Measurements from ENCODE around the gene ZNF76.
"Not testable (repeated sequence)": the region's sequence is repeated elsewhere in the genome, so short reads cannot be mapped to it uniquely, and the experiment has no call there.

Gene ZNF76

DNA sequence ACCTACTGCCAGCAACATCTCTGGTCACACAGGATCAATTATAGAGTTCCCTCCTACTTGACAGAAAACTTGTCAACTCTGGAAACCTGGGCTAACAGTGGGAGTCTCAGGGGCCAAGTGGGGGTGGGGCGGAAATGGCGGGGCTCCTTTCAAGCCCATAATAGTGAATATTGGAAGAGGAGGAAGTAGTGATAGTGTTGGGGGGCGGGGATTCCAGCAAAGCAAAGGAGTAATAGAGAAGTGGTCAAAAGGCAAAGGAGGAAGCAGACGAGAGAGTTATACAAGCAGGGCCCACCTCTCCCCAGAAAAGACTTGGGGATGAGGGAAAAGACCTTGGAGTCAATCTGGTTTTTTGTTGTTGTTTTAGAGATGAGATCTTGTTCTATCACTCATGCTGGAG lies 40.1 kb downstream of the ZNF76 start:
- no peak for DNase-seq

DNA sequence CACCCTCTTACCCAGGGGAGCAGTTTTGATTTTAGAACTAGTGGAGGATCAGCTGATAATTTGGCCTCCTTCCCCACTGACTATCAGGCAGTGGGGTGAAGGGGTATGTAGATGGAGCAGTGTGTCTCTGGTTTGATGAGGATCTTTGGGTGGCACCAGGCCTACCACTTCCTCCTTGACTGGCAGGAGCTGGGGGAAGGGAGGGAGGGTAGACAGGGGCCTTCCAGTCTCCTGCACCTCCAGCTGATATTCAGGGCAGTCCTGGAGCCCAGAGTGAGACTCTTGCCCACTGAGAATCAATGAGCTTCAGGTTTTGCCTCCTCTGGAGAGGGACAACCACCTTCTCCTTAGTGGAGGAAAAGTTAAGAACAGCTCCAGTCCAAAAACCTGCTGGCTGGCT lies 41.3 kb downstream of the ZNF76 start:
- DNase-seq: no peak

DNA sequence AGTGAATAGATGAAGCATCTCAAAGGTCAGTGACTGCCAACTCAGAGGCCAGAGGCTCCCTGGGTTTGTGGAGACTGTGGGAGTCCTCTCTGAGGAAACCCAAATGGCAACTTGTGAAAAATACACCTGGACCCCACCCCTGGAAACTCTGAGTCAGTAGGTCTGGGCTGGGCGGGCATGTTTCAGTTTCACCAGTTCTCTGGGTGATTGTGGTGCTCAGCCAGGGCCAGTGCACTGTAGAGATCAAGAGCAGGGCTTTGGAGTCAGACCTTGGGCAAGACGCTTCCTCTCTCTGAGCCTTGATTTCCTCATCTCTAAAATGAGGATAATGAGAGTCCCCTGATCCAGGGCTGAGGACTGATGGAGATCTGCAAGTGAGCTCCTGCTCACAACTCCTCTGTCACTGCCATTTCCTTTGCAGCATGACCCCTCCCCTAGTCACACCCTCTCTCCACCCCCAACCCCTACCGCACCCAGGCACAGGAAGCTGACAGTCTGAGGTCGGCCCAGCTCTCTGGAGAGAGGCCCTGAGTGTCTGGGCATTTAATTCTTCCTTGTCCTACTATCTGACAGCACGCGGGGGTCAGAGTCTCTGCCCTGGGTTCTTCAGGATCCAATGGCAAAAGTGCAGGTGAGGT lies 43.2 kb downstream of the ZNF76 start:
- no peak for DNase-seq

DNA sequence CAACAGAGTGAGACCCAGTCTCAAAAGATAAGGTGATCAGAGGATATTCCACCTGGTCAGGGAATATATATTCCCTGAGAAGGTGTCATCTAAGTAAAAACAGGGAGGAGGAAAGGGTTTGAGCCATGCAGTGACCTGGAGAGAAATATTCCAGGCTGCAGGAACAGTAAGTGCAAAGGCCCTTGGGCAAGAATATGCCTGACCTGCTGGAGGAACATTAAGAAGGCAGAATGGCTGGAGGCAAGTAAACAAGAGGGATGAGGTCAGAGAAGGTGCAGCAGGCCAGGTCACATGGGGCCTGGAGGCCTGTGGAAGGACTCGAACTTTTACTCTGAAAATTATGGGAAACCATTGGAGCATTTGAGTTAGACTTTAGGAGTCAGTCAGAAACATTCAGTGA lies 44.8 kb downstream of the ZNF76 start:
- DNase-seq: no peak

DNA sequence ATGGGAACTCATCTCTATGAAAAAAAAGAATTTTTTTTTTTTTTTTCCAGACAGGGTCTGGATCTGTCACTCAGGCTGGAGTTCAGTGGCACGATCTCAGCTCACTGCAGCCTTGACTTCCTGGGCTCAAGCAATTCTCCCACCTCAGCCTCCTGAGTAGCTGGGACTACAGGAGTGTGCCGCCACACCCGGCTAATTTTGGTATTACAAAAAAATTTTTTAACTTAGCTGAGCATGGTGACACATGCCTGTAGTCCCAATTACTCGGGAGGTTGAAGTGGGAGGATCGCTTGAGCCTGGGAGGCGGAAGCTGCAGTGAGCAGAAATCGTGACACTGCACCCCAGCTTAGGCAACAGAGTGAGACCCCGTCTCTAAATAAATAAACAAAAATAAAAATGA lies 45.6 kb downstream of the ZNF76 start:
- DNase-seq: no peak

DNA sequence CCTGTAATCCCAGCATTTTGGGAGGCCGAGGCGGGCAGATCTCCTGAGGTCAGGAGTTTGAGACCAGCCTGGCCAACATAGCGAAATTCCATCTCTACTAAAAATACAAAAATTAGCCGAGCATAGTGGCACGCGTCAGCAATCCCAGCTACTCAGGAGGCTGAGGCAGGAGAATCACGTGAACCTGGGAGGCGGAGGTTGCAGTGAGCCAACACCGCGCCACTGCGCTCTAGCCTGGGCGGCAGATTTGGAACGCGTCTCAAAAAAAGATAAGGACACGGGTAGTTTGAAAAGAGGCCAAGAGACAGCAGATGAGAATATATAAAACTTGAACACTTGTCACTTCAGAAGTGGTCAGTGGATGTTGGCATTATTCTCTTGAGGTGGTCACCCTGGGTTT lies 47.6 kb downstream of the ZNF76 start:
- not testable (repeated sequence) for DNase-seq

DNA sequence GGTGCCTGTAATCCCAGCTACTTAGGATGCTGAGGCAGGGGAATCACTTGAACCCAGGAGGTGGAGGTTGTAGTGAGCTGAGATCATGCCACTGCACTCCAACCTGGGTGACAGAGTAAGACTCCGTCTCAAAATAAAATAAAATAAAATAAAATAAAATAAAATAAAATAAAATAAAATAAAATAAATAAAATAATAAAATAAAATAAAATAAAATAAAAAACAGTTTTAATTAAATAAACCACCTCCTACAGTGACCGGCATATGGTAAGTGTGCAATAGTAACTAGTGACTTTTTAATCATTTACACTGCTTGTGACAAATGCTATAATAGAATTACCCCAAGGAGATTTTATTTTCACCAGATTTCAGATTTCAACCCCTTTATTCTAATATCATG lies 49.0 kb downstream of the ZNF76 start:
- not testable (repeated sequence) for DNase-seq

DNA sequence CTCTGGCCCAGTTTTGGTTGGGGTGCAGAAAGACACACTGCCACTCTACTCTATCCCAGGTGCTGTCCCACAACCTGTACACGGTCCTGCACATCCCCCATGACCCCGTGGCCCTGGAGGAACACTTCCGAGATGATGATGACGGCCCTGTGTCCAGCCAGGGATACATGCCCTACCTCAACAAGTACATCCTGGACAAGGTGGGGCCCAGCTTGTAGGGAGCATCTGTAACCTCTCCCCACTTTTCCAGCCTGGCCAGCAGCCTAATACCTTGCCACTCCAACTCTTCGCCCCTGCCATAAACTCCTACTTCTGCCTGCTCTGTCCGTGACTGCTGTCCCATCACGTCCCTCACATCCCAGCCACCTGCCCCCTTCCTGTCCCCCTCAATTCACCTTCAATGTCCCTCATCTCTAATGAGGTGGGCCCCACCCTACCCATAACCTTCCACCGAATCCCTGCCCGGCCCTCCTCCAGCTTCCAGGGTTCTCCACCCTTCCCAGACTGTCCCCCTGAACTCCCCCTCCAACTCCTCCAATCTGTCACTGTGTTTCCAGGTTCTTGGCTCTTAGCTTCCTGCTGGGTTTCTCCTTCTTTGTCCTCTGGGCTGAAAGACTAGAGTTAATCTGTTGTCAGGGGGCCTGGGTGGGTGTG lies 50.2 kb downstream of the ZNF76 start:
- DNase-seq: no peak

DNA sequence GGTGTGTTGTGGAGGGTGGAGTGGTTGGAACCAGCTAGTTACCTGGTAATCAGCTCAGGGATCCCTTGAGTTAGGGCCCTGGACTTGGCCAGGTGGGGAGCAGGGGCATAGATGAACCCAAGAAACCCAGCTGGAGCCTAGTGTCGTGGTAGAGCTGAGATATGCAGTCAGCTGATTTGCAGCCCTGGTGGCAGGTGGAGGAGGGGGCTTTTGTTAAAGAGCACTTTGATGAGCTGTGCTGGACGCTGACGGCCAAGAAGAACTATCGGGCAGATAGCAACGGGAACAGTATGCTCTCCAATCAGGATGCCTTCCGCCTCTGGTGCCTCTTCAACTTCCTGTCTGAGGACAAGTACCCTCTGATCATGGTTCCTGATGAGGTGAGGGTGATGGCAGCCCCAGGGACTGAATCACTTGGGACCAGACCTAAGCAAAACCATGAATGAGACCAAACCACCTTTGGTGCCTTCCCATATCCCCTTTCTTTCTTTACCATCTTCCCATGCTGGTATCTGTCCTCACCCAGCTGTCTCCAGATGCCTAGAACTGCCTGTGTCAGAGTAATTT lies 50.8 kb downstream of the ZNF76 start:
- DNase-seq: no peak

DNA sequence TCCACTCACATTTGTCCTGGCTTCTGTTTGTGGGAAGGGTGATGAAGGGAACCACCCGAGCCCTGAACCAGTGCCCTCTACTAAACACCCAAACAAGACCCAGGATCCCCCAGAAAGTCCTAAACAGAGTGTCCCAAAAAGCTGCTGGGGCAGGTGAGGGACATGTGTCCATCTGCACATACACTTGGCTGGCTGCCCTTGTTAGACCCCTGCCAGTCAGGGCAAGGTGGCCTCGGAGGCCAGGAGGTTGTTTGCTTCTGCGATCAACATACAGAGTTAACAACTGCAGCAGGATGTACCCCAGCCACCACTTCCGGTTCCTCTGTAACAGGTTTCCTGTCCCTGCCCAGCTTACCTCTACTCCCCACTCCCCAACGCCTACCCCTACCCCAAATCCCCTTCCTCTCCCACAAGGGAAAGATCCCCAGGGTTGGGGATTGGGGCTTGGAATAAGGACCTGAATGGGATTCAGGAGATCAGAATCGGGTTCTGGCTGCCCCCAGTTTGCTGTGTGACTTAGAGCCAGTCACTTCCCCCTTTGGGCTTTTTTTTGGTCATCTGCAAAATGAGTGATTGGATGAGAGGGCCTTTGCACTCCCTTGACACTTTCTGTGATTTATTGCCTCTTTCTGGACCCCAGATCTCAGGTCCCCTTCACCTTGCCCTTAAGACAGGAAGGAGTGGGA lies 52.0 kb downstream of the ZNF76 start:
- no peak for DNase-seq

DNA sequence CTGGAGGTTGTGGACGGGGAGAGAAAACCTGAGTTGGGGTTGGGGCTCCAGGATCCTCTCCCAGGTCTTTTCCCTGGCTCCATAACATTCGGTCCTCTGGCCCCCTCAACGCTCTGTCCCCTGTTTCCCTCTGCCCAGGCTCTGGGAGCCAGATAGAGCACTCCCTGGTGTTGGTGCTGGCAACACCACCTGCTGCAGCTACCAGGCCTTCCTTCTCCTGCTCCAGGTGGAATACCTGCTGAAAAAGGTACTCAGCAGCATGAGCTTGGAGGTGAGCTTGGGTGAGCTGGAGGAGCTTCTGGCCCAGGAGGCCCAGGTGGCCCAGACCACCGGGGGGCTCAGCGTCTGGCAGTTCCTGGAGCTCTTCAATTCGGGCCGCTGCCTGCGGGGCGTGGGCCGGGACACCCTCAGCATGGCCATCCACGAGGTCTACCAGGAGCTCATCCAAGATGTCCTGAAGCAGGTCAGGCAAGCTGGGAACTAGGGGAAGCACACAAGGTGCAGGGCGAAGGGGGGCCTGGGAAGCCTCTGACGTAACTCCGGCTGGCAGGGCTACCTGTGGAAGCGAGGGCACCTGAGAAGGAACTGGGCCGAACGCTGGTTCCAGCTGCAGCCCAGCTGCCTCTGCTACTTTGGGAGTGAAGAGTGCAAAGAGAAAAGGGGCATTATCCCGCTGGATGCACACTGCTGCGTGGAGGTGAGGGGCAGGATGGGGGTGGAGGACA lies 52.7 kb downstream of the ZNF76 start:
- no peak for DNase-seq

DNA sequence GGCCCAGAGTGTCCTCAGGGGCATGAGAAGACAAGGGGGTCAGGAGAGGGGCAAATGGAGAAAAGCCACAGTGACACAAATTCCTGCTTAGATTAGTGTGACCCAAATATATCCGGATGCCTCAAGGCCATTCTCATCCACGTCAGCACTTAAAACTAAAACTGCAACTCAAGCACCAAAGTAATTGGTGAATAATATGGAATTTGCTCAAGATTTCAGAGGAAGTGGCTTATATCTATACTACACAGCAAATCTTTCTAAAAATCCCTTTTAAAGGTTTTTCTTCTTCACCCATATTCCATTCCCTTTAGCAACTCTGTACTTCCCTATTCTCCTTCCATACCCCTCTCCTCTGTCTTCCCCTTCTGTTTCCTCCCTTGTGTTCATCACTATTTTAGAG lies 53.3 kb downstream of the ZNF76 start:
- DNase-seq: no peak

DNA sequence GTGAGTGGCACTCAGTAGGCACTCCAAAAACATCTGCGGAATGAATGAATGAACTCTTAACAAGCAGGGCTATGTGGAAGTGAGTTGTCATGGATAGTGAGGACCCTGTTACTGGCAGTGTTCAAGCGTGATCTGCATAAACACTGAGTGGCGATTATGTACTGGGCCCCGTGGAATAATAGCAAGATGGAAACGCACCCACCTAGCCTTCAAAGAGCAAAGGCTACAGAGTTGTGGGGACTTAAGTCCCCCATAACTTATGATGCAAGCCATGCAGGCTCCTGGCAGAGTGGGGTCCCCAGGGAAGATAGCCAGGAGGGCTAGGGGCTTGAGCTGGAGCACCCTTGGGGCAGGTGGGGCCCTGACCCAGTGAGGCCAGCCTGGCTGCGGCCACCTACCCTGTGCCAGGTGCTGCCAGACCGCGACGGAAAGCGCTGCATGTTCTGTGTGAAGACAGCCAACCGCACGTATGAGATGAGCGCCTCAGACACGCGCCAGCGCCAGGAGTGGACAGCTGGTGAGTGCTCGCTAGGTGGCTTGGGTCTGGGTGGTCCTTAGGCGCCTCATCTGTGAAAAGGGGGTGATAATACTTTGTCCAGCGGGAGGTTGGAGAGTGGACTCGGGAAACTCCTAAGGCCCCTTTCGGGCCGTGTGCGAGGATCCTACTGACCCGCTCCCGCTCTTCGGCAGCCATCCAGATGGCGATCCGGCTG lies 58.1 kb downstream of the ZNF76 start:
- DNase-seq: no peak

DNA sequence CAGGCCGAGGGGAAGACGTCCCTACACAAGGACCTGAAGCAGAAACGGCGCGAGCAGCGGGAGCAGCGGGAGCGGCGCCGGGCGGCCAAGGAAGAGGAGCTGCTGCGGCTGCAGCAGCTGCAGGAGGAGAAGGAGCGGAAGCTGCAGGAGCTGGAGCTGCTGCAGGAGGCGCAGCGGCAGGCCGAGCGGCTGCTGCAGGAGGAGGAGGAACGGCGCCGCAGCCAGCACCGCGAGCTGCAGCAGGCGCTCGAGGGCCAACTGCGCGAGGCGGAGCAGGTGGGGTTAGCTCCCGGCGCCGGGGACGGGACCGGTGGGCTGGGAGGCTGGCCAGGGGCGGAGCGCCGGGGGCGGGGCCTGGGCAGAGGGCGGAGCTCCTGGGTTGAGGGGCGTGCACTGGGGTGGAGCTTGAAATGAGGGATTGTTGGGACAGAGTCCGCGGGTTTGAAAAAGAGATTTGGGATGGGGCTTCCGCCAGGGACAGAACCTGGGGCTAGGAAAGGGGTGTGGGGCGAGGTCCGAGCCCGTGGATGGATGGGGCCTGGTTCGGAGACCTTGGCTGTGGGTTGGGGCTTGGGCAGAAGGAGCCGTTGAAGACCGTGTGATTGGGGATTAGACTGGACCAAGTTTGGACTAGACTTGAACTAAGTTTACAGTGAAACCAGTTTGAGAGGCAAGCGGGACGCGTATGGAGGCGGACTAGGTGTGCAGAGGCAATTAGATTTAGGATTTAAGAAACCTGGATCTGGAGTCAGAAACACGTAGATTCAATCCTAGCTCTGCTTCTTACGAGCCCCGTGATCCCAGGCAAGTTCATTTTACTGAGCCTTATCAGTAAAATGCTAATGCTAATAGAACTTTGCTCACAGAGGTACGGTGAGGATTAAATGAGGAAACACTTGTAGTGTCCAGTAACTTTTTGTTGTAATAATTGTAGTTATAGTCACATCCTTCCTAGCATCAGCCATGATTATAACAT lies 58.9 kb downstream of the ZNF76 start:
- DNase-seq: peak; percentile 93

DNA sequence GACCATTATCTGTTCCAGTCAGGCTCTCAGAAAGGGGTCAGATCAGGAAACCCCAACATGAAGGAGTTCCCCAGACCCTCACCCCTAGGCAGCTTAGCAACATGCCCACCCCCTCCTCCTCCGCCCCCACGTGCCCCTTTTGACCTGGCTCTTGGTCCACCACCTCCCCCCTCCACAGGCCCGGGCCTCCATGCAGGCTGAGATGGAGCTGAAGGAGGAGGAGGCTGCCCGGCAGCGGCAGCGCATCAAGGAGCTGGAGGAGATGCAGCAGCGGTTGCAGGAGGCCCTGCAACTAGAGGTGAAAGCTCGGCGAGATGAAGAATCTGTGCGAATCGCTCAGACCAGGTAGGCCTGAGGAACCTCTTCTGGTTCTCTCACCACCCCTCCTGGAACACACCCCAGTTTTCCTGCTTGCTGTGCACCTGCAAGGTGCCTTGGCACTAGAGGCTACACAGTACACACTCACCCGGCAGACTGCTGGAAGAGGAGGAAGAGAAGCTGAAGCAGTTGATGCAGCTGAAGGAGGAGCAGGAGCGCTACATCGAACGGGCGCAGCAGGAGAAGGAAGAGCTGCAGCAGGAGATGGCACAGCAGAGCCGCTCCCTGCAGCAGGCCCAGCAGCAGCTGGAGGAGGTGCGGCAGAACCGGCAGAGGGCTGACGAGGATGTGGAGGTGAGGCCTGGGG lies 60.0 kb downstream of the ZNF76 start:
- no peak for DNase-seq

DNA sequence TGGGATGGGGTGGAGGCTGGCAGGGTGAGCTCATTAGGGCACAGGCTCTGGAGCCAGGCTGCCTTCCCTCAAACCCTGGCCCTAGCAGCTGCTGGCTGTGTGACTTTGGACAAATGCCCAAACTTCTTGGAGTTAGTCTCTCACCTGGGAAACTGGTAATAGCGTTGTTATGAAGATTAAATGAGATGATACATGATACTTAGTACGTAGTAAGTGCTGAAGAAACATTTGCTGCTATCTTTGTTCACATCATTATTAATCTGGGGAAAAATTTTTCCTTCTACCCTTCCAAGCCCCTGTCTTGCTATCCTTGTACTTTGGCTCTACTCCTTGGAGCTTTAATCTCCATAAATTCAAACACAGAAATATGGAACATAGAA lies 60.5 kb downstream of the ZNF76 start:
- no peak for DNase-seq

DNA sequence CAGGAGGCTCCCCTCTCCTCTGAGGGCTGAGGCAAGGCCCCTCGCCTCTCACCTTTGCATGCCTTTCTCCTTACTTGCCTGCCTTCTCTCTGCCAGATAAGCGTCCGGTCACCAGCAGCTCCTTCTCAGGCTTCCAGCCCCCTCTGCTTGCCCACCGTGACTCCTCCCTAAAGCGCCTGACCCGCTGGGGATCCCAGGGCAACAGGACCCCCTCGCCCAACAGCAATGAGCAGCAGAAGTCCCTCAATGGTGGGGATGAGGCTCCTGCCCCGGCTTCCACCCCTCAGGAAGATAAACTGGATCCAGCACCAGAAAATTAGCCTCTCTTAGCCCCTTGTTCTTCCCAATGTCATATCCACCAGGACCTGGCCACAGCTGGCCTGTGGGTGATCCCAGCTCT lies 61.6 kb downstream of the ZNF76 start:
- no peak for DNase-seq

DNA sequence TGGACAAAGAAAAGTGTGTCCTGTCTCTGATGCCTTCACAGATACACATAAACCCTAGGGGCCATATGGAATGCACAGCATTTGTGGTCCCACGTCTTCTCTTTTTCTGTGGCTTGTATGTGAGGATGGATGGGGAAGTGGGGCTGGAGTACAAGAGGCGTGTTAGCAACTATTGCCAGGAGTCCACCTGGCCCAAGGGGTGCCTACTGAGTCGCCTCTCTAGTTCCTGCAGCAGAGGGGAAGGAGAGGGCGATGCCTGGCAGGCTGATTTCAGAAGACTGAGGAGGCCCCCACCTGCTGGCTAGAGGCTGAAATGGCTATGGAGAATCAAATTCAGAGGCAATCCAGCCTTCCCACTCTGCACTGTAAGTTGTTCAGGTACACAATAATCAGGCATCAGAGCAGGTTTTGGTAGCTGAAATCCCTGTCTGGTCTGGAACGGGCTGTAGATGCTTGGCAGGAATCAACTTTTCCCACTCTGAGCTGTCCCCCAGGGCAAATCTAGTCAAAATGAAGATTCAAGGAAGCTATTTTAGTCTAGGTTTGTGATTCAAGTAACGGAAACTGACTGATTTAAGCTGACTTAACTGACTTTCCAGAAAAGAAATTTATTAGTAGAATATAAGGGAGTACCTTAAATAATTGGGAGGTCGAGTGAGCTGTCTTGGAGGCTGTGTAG lies 68.0 kb downstream of the ZNF76 start:
- DNase-seq: peak; percentile 25

DNA sequence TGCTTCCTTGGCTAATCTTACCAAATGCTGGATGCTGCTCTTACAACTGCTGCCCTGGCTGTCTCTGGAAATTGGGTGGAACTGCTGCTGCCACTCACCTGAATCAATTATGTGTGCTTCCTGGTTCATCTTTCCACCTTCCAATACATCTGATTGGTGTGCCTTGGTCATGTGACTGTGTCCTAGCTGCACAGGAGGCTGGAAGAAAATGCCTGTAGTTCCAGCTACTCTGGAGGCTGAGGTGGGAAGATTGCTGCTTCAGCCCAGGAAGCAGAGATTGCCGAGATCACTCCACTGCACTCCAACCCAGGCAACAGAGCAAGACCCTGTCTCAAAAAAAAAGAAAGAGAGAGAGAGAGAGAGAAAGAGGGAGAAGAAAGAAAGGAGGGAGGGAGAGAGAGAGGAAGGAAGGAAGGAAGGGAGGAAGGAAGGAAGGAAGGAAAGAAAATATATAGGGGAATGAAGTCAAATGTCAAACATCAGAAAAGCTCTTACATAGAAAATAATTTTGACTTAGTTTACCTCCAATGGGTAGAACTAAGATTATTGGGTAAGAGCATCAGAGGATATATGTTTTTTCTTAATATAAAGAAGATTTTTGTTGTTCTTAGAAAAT lies 68.7 kb downstream of the ZNF76 start:
- DNase-seq: no peak
